GM23248 (cell line): ENCODE results near the gene AMBRA1.

Experiments
- EZH2 ChIP-seq: fragments of 200-600 bp; sonication (generic); IDR thresholded peaks from 2 replicates; pipeline ENCODE4 v1.6.1; 2018; ENCODE audit warnings: antibody characterized with exemption, mild to moderate bottlenecking; ENCODE audit not compliant: insufficient read depth, poor library complexity, severe bottlenecking
- EZH2phosphoT487 ChIP-seq: fragments of 200-600 bp; sonication (generic); IDR thresholded peaks from 2 replicates; pipeline ENCODE4 v1.6.1; 2018; ENCODE audit warnings: antibody characterized with exemption, moderate library complexity, mild to moderate bottlenecking, low read depth; ENCODE audit not compliant: insufficient read depth

- TF ChIP-seq EZH2 (no peak), EZH2phosphoT487 (no peak)
Observed at GRCh38 chr11:46535688-46536087, 58.1 kb downstream of the AMBRA1 start.
